ENCODE measurements around the gene ARFRP1.

The ARFRP1 gene

GRCh38 chr20:63701329-63702035 is 6.3 kb downstream of the ARFRP1 start:
- no peak for DNase-seq

DNA sequence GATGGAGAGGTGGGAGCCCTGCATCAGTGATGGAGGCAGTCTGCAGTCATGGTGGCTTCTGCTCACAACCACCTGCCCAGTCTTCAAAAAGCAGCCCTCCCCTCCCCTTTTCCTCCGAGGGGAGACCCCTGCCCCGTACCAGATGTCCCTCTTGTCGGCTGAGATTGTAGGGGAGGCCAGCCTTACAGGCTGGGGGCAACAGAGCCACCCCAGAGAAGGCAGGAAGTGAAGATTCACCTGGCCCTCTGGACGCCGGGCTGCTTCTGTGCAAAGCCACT is 6.8 kb downstream of the ARFRP1 start:
- DNase-seq, result no peak

DNA sequence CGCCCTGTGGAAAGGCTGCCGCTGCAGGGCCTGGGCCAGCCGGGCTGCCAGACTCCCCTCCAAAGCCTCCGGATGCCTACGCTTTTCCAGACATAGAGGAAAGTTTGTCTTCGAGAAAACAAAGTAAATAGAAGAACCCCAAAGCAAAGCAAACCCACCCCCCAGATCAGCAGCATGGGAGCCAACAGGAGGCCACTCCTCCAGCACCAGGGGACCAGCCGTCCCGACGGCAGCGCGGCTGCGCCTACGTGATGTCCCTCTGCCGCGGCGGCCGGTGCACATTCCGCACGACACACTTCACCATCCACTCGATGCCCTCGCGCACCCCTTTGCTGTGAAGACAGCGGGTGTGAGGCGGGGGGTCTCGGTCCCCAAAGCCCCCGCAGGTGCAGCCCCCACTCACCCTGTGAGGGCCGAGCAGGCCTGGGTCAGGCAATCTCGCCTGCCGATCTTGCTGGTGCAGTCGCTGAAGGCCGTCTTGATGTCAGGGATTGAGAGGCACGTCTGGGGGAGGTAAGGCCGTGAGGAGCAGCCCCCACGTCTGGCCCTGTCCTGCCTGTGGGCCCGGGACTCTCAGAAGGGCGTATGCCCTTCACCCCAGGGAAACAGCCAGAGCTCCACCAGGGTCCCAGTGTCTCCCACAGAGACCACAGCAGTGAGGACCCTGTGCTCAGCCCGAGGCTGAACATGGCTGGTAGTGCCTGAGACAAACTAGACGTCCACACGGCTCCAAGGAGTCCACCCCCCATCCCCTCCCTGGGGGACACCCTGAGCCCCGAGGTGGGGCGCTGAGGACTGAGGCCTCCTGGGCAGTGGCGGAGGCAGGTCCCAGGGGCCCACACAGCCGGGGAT is 7.4 kb downstream of the ARFRP1 start:
- DNase-seq, result no peak

DNA sequence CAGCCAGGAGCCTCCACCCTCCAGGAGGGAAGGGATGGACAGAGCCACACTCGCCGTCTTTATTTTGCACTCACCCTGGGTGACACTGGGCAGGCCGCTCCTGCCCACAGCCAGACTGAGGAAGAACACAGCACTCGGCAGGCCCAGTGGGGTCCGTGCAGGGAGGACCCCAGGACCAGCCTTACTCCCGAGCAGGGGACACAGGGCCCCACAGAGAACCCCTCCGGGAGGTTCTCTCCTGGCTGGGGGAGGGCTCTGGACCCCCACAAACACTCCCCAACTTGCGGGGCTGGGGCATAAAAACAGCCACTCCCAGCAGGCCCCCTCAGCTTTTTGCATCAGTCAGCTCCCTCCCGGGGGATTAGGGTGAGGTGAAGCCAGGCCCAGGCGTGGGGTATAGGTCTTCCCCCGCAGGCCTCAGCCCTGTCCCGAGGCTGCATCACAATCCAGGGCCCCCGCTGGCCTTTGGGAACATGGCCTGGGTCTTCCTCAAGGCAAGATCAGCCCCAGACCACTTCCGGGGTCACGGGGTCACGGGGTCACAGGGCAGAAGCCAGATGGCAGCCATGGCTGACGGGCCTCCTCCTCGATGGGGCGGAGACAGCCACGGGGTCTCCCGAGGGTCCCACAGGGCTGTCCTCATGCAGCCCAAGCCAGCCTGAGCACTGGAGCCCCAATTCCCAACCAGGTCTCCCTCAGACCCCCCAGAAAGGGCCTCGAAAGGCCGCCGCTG is 8.1 kb downstream of the ARFRP1 start:
- DNase-seq, result no peak

GRCh38 chr20:63698739-63699465 is 8.9 kb downstream of the ARFRP1 start:
- peak; percentile 7 for DNase-seq

- no peak for DNase-seq
These were observed 9.8 kb downstream of the ARFRP1 start for GRCh38 chr20:63697868-63698545.

GRCh38 chr20:63697357-63697867 is 10.4 kb downstream of the ARFRP1 start:
- no peak for DNase-seq

DNA sequence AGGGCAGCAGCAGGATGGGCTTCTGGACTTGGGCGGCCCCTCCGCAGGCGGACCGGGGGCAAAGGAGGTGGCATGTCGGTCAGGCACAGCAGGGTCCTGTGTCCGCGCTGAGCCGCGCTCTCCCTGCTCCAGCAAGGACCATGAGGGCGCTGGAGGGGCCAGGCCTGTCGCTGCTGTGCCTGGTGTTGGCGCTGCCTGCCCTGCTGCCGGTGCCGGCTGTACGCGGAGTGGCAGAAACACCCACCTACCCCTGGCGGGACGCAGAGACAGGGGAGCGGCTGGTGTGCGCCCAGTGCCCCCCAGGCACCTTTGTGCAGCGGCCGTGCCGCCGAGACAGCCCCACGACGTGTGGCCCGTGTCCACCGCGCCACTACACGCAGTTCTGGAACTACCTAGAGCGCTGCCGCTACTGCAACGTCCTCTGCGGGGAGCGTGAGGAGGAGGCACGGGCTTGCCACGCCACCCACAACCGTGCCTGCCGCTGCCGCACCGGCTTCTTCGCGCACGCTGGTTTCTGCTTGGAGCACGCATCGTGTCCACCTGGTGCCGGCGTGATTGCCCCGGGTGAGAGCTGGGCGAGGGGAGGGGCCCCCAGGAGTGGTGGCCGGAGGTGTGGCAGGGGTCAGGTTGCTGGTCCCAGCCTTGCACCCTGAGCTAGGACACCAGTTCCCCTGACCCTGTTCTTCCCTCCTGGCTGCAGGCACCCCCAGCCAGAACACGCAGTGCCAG is 11.0 kb downstream of the ARFRP1 start, which contains the start of gene TNFRSF6B:
TNFRSF6B (plus strand) TSS at position 25 of the 729 bp plus-strand sequence; CDS start at position 141, 116 bp downstream.
- DNase-seq, result no peak

DNA sequence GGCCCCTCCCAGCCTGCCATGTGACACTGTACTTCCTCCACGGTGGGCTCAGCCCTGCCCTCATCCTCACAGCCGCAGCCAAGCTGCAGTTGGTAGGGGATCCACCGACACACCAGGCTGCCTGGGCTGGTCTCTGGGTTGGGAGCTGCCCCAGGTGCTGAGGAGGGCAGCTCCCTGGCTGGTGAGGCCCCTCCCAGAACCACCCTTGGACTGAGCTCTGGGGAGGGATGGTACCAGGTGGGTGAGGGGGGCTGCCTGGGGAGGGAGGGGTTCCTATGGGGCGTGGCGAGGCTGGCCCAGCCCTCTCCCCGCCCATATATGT is 11.5 kb downstream of the ARFRP1 start:
- DNase-seq, result peak; percentile 2

- DNase-seq, result no peak
These were observed 12.1 kb downstream of the ARFRP1 start for GRCh38 chr20:63695424-63696305.

DNA sequence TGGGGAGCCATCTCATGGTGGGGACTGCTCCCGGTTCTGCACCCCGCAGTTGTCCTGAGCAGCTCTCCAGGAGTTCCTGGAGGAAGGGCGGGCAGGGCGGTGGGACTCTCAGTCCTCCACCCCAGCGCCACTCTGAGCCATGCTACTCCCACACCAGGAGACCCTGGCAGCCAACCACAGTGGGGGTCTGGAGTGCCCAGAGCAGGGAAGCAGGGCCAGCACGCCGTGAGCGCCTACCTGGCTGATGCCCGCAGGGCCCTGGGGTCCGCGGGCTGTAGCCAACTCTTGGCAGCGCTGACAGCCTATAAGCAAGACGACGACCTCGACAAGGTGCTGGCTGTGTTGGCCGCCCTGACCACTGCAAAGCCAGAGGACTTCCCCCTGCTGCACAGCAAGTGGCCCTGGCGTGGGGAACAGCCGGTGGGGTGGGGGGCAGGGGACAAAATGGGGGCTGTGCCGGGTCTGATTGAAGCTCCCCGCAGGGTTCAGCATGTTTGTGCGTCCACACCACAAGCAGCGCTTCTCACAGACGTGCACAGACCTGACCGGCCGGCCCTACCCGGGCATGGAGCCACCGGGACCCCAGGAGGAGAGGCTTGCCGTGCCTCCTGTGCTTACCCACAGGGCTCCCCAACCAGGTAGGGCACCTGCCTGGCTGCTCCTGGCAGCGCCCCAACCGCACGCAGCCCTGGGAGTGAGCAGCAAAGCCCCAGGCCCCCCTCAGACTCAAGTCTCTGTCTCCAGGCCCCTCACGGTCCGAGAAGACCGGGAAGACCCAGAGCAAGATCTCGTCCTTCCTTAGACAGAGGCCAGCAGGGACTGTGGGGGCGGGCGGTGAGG is 13.0 kb downstream of the ARFRP1 start:
- no peak for DNase-seq

- DNase-seq, result no peak
These were observed 13.8 kb downstream of the ARFRP1 start for GRCh38 chr20:63693733-63694583.

GRCh38 chr20:63693083-63693732 is 14.6 kb downstream of the ARFRP1 start:
- no peak for DNase-seq

- no peak for DNase-seq
These were observed 15.2 kb downstream of the ARFRP1 start for GRCh38 chr20:63692436-63693082.

DNA sequence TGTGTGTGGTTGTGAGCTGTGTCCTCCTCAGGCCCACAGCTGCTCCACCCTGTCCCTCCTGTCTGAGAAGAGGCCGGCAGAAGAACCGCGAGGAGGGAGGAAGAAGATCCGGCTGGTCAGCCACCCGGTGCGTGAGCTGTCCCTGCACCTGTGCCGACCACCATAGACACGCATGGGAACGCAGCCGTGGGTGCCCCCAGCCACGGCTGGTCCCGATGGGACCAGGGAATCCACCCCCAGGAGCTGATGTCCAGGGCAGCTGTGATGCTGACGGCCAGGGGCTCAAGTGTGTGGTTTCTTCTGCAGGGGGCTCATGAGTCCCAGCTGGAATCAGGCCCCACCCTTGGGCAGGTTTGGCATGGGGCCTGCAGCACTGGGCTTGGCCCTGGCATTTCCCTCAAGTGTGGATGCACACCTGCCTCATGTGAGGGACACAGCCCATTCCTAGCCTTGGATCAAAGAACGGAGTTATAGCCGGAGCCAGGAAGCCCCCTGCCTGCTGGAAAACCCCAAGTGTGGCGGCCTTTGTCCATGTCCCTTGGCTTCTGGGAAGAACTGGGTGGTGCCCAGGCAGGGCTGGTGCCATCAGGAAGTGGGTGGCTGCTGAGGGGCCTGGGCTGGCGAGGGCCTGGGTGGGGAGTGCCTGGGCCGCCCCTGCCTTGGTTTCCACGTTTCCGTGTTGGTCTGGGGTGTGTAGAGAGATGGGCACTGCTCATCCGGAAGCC is 15.9 kb downstream of the ARFRP1 start:
- no peak for DNase-seq

DNA sequence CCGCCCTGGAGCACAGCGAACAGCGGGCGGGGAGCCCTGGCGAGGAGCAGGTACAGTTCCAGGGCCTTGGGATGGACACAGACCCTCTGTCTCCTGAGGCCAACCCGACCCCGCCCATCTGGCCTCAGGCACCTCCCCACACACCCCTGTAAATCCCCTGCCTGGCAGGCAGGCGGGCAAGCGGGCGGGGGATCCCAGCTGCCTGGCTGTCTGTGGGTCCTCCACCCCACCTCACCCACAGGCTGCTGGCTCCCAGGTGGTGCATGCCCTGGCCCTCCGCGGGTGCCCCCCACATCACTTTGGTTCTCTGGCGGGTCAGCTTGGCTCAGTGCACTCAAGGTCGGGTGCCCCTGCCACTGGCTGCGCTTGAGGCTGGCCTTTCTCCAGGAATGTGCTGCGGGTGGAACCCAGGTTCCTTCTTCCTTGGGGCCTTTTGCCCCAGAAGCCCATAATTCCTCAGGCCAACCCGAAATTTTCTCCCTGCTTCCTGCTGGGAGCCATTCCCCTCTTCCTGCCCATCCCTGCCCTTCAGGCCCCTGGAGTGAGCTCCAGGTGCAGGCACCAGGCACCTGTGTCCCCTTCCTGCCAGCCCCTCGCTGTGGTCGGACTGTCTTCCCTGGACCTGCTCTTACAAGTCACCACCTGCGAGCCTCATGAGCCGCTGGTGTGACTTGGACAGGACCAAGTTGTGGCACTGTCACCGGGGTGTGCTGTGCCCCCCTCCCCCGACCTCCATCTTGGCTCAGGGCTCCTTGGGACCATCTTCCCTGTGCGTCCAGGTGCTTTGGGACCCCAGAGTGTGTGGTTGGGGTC is 16.7 kb downstream of the ARFRP1 start:
- no peak for DNase-seq

Measured in inflammatory macrophage treated with lipopolysaccharide for 4 hours (primary cell).